KOPT-K1 (cell line): ENCODE data around the gene TM9SF2.

Experiments used
- H3K27ac ChIP-seq: fragments of 200-600 bp; sonication (generic); 2 replicates; pipeline ENCODE4 v1.5.1; 2016; ENCODE audit warnings: antibody characterized with exemption, mild to moderate bottlenecking, low read depth, low read length; ENCODE audit not compliant: poor library complexity, severe bottlenecking
- H3K36me3 ChIP-seq: fragments of 200-600 bp; sonication (generic); 2 replicates; pipeline ENCODE4 v1.5.1; 2017; ENCODE audit warnings: antibody characterized with exemption, mild to moderate bottlenecking, low read length, moderate library complexity; ENCODE audit not compliant: insufficient read depth
- H3K9me3 ChIP-seq: fragments of 200-600 bp; sonication (generic); 2 replicates; pipeline ENCODE4 v1.5.1; 2017; ENCODE audit warnings: antibody characterized with exemption, low read length, mild to moderate bottlenecking; ENCODE audit not compliant: insufficient read depth, poor library complexity, severe bottlenecking

Gene TM9SF2

GRCh38 chr13:99604636-99605035, 103.4 kb downstream of the TM9SF2 start:
- Histone ChIP-seq H3K27ac (no peak overlapping the region), H3K36me3 (no peaks in the 10 kb centered on the region), H3K9me3 (no peaks in the 10 kb centered on the region)

- H3K9me3 ChIP-seq, result no peaks in the 10 kb centered on the region
- no peaks in the 10 kb centered on the region for H3K36me3 ChIP-seq
- peak overlapping the region; percentile 18 for H3K27ac ChIP-seq
These were observed 104.4 kb downstream of the TM9SF2 start for GRCh38 chr13:99605420-99606323.

GRCh38 chr13:99606324-99607066, 105.2 kb downstream of the TM9SF2 start, which contains the start of gene CLYBL:
Gene CLYBL, plus strand, starts transcription at chr13:99606690.
- Histone ChIP-seq H3K36me3 (no peaks in the 10 kb centered on the region), H3K27ac (peak within 1 kb of the TSS; percentile 92), H3K9me3 (no peaks in the 10 kb centered on the region)

- Histone ChIP-seq H3K36me3 (no peaks in the 10 kb centered on the region), H3K27ac (no peak overlapping the region), H3K9me3 (no peaks in the 10 kb centered on the region)
These were observed 107.1 kb downstream of the TM9SF2 start for GRCh38 chr13:99608345-99608744.

- Histone ChIP-seq H3K36me3 (no peaks in the 10 kb centered on the region), H3K27ac (no peak overlapping the region), H3K9me3 (no peaks in the 10 kb centered on the region)
These were observed 109.5 kb downstream of the TM9SF2 start for GRCh38 chr13:99610702-99611289.
